ENCODE results near the gene ZNRF3.
"Not testable (repeated sequence)": the region's sequence is repeated elsewhere in the genome, so short reads cannot be mapped to it uniquely, and the experiment has no call there.

The ZNRF3 gene

GRCh38 chr22:29030618-29031226 is 147.3 kb downstream of the ZNRF3 start:
- no peak for DNase-seq (ENCODE audit: low read depth in 1 of 2, low spot score in 1 of 2)

GRCh38 chr22:29031227-29032011 is 148.0 kb downstream of the ZNRF3 start:
- no peak for DNase-seq (ENCODE audit: low read depth in 1 of 2, low spot score in 1 of 2)

DNA sequence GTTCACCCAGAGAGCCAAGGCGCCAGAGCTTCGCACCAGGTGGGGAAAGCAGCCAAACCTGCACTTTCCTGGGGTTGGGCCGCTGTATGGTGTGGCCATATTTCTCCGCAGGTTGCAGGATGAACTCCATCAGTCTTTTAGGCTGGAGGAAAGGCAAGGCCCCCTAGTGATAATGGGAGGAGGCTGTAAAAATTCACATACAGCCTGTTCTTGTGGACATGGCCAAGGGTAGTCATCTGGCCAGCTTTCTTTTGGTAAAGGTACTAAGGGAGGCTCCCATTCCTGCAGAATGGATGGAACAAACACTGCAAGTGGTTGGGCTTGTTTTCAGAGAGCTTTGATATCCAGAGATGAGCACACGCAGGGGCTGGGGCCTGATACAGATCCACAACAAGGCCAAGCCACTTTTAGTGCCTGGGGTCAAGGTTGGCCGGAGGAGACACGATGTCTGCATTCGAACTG is 148.7 kb downstream of the ZNRF3 start:
- no peak for DNase-seq (ENCODE audit: low read depth in 1 of 2, low spot score in 1 of 2)

DNA sequence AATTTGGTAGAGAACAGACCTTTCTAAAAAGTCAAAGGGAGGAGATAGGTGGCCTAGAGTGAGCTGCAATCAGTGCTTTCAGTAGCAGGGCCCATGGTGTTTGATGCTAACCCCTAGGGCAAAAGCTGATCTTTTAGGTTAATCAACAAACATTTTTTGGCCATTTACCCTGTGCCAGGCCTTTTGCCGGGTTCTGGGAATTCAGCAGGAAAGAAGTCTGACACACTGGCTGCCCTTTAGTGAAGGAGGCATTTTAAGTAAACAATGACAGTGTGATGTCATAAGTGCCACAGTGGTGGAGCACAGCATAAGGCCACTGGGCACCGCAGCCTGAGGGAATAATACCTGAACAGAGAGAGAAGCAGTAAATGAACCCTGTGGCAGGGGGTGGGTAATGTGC is 149.2 kb downstream of the ZNRF3 start:
- no peak for DNase-seq (ENCODE audit: low read depth in 1 of 2, low spot score in 1 of 2)

- no peak for DNase-seq (ENCODE audit: low read depth in 1 of 2, low spot score in 1 of 2)
Measured at GRCh38 chr22:29037340-29037932, 154.1 kb downstream of the ZNRF3 start.

- DNase-seq (ENCODE audit: low read depth in 1 of 2, low spot score in 1 of 2), result no peak
Measured at GRCh38 chr22:29039148-29039547, 155.8 kb downstream of the ZNRF3 start.

DNA sequence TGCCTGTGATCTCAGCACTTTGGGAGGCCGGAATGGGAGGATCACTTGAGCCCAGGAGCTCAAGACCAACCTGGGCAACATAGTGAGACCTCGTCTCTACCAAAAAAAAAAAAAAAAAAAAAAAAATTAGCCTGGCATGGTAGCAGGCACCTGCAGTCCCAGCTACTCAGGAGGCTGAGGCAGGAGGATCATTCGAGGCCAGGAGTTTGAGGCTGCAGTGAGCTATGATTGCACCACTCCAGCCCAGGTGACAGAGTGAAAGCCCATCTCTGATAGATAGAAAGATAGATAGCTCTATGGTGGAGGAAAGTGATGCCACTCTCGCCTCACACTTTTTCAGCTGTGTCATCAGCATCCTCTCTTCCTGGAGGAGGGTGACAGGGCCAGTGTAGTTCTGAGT is 156.3 kb downstream of the ZNRF3 start:
- not testable (repeated sequence) for DNase-seq (ENCODE audit: low read depth in 1 of 2, low spot score in 1 of 2)

DNA sequence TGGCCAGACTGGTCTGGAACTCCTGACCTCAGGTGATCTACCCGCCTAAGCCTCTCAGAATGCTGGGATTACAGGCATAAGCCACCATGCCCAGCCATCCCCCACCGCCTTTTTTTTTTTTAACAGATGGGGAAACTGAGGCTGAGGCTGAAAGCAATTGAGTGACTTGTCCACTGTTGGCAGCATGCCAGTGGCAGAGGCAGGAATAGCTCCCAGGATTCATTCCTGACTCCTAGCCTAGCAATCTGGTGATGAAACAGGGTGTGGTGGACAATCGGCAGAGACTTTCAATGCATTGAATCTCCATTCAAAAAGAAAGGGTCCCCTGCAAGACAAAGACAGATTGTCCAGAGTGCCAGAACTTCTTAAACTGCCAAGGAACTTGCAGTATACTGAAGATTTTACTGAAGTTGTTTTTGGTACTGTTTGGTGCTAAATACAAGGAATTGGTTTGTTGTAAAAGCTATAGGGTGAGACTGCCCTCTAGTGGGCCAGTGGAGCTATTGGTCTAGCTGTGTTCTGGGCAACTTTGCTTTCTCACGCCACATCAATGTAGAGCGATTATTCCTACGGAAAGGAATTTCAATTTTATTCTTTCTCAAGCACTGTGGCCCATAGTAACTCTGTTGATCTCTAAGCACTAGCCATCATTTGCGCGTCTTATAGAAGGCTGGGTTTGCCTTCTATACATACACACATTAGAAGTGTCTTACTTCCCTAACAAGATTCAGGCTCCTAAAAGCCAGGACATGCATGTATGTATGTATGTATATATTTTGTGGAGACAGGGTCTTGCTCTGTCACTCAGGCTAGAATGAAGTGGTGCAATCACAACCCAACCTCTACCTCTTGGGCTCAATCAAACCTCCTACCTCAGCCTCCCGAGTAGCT is 157.3 kb downstream of the ZNRF3 start:
- DNase-seq (ENCODE audit: low read depth in 1 of 2, low spot score in 1 of 2), result peak in 1 of 2 donors; percentile 45

DNA sequence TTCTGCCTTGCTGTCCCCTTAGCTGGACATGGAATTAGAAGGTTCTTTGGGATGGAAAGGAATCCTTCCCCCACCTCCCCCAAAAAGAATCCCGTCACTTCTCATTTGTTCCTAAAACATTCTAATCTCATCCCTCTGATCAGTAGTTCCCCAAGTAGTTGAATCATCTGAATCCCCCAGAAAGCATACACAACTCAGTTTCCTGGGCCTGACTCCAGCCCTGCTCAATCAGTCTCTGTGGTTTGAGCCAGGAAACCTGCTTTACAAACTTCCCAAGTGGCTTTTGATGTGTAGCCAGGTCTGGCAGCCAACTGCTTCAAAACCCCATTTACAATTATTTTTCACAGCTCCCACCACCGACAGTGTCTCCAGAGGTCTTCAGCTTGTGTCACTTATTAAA is 158.0 kb downstream of the ZNRF3 start:
- DNase-seq (ENCODE audit: low read depth in 1 of 2, low spot score in 1 of 2), result no peak

DNA sequence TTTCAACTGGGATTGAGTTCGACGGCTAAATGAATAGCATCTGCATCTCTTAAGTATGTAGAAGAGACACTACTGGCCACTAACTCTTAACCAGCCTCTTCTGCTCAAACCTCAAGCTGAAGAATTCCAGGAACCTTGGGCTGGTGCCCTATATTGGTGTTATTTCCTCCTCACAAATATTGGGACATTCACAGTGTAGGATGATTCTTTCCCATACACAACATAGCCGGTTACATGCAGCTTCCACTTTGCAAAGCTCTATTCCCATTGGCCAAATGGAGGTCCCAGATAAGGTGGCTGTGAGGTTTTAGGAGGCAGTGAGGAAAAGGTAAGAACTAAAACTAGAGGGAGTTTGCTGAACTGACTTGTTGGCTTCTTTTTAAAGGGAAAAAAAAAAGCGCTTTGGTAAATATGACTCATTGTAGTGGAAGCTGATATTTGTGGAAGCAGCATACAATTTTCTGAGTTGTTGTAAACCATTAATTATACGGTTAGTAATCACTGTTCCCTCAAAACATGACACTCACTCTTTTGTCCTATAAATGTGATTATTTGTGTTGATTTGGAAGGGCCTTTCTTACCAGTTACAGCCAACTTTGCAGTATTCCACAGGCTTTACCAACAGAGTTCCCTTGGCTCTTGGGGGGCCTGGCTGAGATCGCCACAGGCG is 160.7 kb downstream of the ZNRF3 start:
- no peak for DNase-seq (ENCODE audit: low read depth in 1 of 2, low spot score in 1 of 2)

GRCh38 chr22:29044657-29045176 is 161.3 kb downstream of the ZNRF3 start:
- DNase-seq (ENCODE audit: low read depth in 1 of 2, low spot score in 1 of 2), result no peak

DNA sequence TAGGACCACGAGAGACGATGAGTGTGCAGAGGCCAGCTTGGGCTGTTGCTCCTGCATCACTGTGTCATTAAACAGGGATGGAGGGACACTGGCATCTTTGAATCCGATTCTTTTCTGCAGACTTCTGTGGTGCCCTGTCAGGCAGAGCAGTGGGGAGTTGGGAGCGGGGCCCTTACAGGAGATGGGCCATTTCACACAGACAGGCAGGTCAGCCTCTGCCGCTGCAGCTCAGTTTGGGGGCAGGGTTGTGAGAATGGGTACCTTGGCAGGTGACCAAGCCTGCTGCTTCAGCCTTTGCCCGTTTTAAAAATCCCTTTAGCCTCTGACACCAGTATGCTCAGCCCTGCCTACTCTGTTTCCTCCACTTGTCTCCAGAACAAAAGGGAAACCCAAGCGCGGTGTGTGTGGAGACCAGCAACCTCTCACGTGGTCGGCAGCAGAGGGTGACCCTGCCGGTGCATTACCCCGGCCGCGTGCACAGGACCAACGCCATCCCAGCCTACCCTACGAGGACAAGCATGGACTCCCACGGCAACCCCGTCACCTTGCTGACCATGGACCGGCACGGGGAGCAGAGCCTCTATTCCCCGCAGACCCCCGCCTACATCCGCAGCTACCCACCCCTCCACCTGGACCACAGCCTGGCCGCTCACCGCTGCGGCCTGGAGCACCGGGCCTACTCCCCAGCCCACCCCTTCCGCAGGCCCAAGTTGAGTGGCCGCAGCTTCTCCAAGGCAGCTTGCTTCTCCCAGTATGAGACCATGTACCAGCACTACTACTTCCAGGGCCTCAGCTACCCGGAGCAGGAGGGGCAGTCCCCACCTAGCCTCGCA is 165.7 kb downstream of the ZNRF3 start:
- no peak for DNase-seq (ENCODE audit: low read depth in 1 of 2, low spot score in 1 of 2)

- no peak for DNase-seq (ENCODE audit: low read depth in 1 of 2, low spot score in 1 of 2)
Measured at GRCh38 chr22:29049655-29050263, 166.4 kb downstream of the ZNRF3 start.

- DNase-seq (ENCODE audit: low read depth in 1 of 2, low spot score in 1 of 2), result no peak
Measured at GRCh38 chr22:29050457-29050856, 167.1 kb downstream of the ZNRF3 start.

DNA sequence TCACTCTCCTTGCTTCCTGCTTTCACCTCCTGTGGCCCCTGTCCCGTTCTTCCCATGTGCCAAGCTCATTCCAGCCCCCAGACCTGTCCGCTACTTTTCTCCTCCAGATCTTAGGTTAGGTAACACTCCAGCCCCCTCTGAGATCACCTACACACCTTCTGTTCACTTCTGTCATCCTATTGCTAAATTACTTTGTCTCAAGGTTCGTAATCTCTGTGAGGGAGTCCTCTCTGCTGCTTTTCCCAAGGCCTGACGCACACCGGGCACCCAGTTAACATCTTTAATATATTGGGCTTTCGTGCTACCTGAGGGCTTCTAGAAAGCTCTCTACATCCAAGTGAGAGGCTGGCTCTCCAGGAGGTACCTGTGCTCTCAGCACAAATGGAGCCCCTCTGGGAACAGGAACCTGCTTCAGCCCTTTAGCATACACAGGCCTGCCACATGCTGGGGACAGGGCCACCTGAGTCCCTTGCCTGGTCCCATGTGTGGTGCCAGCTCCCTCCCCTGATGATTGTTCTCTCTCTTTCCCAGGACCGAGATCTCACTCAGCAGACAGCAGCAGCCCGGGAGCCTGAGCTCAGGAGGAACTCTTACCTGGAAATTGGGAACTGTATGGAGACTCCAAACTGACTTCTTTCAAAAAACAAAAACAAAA is 169.8 kb downstream of the ZNRF3 start:
- DNase-seq (ENCODE audit: low read depth in 1 of 2, low spot score in 1 of 2), result no peak

GRCh38 chr22:29054251-29054767 is 170.9 kb downstream of the ZNRF3 start:
- DNase-seq (ENCODE audit: low read depth in 1 of 2, low spot score in 1 of 2), result no peak

DNA sequence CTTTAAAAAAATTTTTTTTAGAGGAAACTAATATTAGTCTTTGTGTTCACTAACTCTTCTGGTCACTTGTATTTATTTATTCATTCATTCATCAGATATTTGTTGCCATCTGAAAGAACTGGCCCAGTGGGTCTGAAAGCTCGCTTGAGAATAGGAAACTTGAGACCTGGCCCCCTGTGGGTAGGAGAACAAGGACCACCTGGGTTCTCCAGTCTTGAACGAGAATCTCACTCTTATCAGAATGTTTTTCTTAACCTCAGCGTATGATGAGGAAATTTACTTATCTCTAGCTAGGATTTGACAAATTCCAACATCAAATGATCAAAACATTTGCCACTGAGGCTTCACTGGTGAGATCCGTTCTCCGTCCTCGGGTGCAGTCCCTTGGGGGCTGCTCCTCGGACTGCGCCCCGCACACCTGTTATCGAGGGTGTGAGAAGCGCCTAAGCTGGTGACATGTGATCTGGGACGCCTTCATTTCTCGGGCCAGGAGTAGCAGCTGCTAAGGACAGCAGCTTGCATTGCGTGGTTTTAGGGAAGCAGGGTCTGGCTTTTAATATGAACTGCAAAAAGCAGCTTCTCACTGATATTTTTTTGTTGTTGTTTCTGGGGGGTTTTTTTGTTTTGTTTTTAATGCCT is 171.9 kb downstream of the ZNRF3 start:
- DNase-seq (ENCODE audit: low read depth in 1 of 2, low spot score in 1 of 2), result no peak

- DNase-seq (ENCODE audit: low read depth in 1 of 2, low spot score in 1 of 2), result no peak
Measured at GRCh38 chr22:29056472-29056871, 173.1 kb downstream of the ZNRF3 start.
